HCT116 (cell line): ENCODE data around the gene DDX56.

Experiments used
- EZH2 ChIP-seq: fragments of 200-600 bp; sonication (generic); IDR thresholded peaks from 2 replicates; pipeline ENCODE4 v1.6.1; 2017; ENCODE audit warnings: antibody characterized with exemption, mixed run types
- EZH2phosphoT487 ChIP-seq: fragments of 200-600 bp; IDR thresholded peaks from 2 replicates; pipeline ENCODE4 v1.6.1; 2018; ENCODE audit warnings: antibody characterized with exemption, borderline replicate concordance
- FOSL1 ChIP-seq: IDR thresholded peaks from 2 replicates; pipeline ENCODE4 v1.6.1; 2012; ENCODE audit warnings: low read depth
- POLR2A ChIP-seq: IDR thresholded peaks from 2 replicates; pipeline ENCODE4 v1.7.0; 2011; ENCODE audit warnings: borderline replicate concordance; ENCODE audit not compliant: insufficient read depth, insufficient read length; ENCODE audit errors: extremely low read depth
- POLR2AphosphoS5 ChIP-seq: IDR thresholded peaks from 2 replicates; pipeline ENCODE4 v1.6.1; 2011; ENCODE audit warnings: mild to moderate bottlenecking, low read depth, low read length, moderate library complexity
- SP1 ChIP-seq: IDR thresholded peaks from 2 replicates; pipeline ENCODE4 v1.6.1; 2012; ENCODE audit warnings: low read depth
- TCF7L2 ChIP-seq: IDR thresholded peaks from 2 replicates; pipeline ENCODE4 v1.7.0; 2011; ENCODE audit warnings: borderline replicate concordance, inconsistent platforms; ENCODE audit not compliant: insufficient read depth, insufficient read length; ENCODE audit errors: extremely low read depth
- YY1 ChIP-seq: IDR thresholded peaks from 2 replicates; pipeline ENCODE4 v1.6.1; 2011; ENCODE audit warnings: low read length, low read depth, moderate library complexity, mild to moderate bottlenecking; ENCODE audit not compliant: insufficient replicate concordance; ENCODE audit errors: extremely low read depth
- ZNF274 ChIP-seq: fragments of 200-500 bp; sonication (Bioruptor generic); IDR thresholded peaks from 2 replicates; pipeline ENCODE4 v1.6.1; 2014; ENCODE audit warnings: mild to moderate bottlenecking, low read depth, low read length, inconsistent platforms
- TF ChIP-seq, protein P1 (sequence below), 3 experiments: fragments of 200-600 bp in 1 of 3; sonication (generic) in 1 of 3; IDR thresholded peaks in 2 of 3; conservative IDR thresholded peaks in 1 of 3; 2 replicates each; pipeline ENCODE4 v1.5.1; 2012 to 2017; ENCODE audit warnings: low read depth in 2 of 3, low read length in 2 of 3, antibody characterized with exemption in 1 of 3, borderline replicate concordance in 1 of 3, control low read depth in 1 of 3, mild to moderate bottlenecking in 1 of 3, mixed read lengths in 1 of 3, mixed run types in 1 of 3, moderate library complexity in 1 of 3; ENCODE audit not compliant: insufficient read depth in 1 of 3
- TF ChIP-seq, protein P2 (sequence below): IDR thresholded peaks from 2 replicates; pipeline ENCODE4 v1.6.1; 2012

DNA sequence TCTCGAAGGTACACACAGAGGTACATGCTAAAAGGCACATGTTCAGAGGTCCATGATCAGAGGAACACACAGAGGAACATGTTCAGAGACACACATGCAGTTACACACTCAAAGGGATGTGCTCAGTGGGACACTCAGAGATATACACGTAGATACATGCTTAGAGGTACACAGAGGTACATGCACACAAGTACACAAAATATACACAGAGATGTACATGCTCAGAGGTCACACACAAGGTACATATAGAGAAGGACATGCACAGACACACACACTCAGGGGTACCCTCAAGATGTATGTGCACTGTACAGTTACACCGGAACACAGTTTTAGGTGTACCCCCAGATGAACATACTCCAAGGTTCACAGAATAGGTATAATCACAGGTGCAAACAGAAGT is 51.4 kb downstream of the DDX56 start:
- TF ChIP-seq, protein P1, sequence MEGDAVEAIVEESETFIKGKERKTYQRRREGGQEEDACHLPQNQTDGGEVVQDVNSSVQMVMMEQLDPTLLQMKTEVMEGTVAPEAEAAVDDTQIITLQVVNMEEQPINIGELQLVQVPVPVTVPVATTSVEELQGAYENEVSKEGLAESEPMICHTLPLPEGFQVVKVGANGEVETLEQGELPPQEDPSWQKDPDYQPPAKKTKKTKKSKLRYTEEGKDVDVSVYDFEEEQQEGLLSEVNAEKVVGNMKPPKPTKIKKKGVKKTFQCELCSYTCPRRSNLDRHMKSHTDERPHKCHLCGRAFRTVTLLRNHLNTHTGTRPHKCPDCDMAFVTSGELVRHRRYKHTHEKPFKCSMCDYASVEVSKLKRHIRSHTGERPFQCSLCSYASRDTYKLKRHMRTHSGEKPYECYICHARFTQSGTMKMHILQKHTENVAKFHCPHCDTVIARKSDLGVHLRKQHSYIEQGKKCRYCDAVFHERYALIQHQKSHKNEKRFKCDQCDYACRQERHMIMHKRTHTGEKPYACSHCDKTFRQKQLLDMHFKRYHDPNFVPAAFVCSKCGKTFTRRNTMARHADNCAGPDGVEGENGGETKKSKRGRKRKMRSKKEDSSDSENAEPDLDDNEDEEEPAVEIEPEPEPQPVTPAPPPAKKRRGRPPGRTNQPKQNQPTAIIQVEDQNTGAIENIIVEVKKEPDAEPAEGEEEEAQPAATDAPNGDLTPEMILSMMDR (IDR thresholded peaks at IDR 0.05 in 2 of 3, conservative IDR thresholded peaks at IDR 0.05 in 1 of 3; ENCODE audit: borderline replicate concordance in 1 of 3, insufficient read depth in 1 of 3, low read depth in 2 of 3, low read length in 2 of 3): no peak
- TF ChIP-seq ZNF274 (no peak), EZH2 (no peak), POLR2A (no peak), TCF7L2 (no peak), EZH2phosphoT487 (no peak), YY1 (no peak), SP1 (no peak), FOSL1 (no peak), POLR2AphosphoS5 (no peak)
- TF ChIP-seq, protein P2, sequence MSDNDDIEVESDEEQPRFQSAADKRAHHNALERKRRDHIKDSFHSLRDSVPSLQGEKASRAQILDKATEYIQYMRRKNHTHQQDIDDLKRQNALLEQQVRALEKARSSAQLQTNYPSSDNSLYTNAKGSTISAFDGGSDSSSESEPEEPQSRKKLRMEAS: no peak
